SK-N-SH treated with all-trans-retinoic acid at 6 μM for 48 hours (cell line): ENCODE results near the gene AGMO.

Experiments used
- ARNTL ChIP-seq: fragments of 450-650 bp; formaldehyde crosslinking; IDR thresholded peaks from 2 replicates; pipeline ENCODE4 v1.5.0; 2020; ENCODE audit warnings: low read depth, mild to moderate bottlenecking, moderate library complexity, borderline replicate concordance
- CREB5 ChIP-seq: fragments of 250-450 bp; sonication (Bioruptor Pico); IDR thresholded peaks from 2 replicates; pipeline ENCODE4 v1.5.1; 2020; ENCODE audit warnings: low read depth, mild to moderate bottlenecking, moderate library complexity
- GLIS3 ChIP-seq: fragments of 250-450 bp; sonication (Bioruptor Pico); IDR thresholded peaks from 2 replicates; pipeline ENCODE4 v1.5.0; 2020; ENCODE audit warnings: mild to moderate bottlenecking, moderate library complexity
- ISL1 ChIP-seq: fragments of 250-450 bp; sonication (Bioruptor Pico); IDR thresholded peaks from 2 replicates; pipeline ENCODE4 v2.1.2; 2022; ENCODE audit warnings: mild to moderate bottlenecking, moderate library complexity
- OSR1 ChIP-seq: fragments of 250-450 bp; sonication (Bioruptor Pico); IDR thresholded peaks from 2 replicates; pipeline ENCODE4 v1.8.0; 2022; ENCODE audit warnings: moderate library complexity, mild to moderate bottlenecking, inconsistent platforms
- PATZ1 ChIP-seq: fragments of 250-450 bp; sonication (Bioruptor Pico); IDR thresholded peaks from 2 replicates; pipeline ENCODE4 v1.8.0; 2020; ENCODE audit warnings: mild to moderate bottlenecking, moderate library complexity, borderline replicate concordance
- PPARA ChIP-seq: fragments of 250-450 bp; sonication (Bioruptor Pico); IDR thresholded peaks from 2 replicates; pipeline ENCODE4 v1.5.0; 2020; ENCODE audit warnings: mild to moderate bottlenecking, borderline replicate concordance
- TCF4 ChIP-seq: fragments of 250-450 bp; sonication (Bioruptor Pico); IDR thresholded peaks from 2 replicates; pipeline ENCODE4 v1.8.0; 2021; ENCODE audit warnings: mild to moderate bottlenecking, moderate library complexity, borderline replicate concordance
- ZFP3 ChIP-seq: fragments of 250-450 bp; sonication (Bioruptor Pico); IDR thresholded peaks from 2 replicates; pipeline ENCODE4 v1.5.0; 2020; ENCODE audit warnings: mild to moderate bottlenecking, moderate library complexity
- ZFP30 ChIP-seq: fragments of 450-650 bp; formaldehyde crosslinking; IDR thresholded peaks from 2 replicates; pipeline ENCODE4 v1.5.0; 2022; ENCODE audit warnings: mild to moderate bottlenecking, moderate library complexity
- ZNF565 ChIP-seq: fragments of 450-650 bp; formaldehyde crosslinking; conservative IDR thresholded peaks from 2 replicates; pipeline ENCODE4 v1.5.0; 2020; ENCODE audit warnings: low read depth, mild to moderate bottlenecking, moderate library complexity
- TF ChIP-seq, protein P1 (sequence below): fragments of 250-450 bp; sonication (Bioruptor Pico); IDR thresholded peaks from 2 replicates; pipeline ENCODE4 v1.8.0; 2021; ENCODE audit warnings: low read depth, mild to moderate bottlenecking, moderate library complexity, borderline replicate concordance
- TF ChIP-seq, protein P2 (sequence below): fragments of 250-450 bp; sonication (Bioruptor Pico); IDR thresholded peaks from 2 replicates; pipeline ENCODE4 v1.5.1; 2021; ENCODE audit warnings: mild to moderate bottlenecking, moderate library complexity

- TF ChIP-seq, protein P1, sequence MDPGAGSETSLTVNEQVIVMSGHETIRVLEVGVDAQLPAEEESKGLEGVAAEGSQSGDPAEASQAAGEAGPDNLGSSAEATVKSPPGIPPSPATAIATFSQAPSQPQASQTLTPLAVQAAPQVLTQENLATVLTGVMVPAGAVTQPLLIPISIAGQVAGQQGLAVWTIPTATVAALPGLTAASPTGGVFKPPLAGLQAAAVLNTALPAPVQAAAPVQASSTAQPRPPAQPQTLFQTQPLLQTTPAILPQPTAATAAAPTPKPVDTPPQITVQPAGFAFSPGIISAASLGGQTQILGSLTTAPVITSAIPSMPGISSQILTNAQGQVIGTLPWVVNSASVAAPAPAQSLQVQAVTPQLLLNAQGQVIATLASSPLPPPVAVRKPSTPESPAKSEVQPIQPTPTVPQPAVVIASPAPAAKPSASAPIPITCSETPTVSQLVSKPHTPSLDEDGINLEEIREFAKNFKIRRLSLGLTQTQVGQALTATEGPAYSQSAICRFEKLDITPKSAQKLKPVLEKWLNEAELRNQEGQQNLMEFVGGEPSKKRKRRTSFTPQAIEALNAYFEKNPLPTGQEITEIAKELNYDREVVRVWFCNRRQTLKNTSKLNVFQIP (CRISPR knock-in tag), result no peak
- TF ChIP-seq ISL1 (CRISPR knock-in tag), result no peak
- TF ChIP-seq ZFP3 (CRISPR knock-in tag), result no peak
- TF ChIP-seq PATZ1 (CRISPR knock-in tag), result no peak
- no peak for TF ChIP-seq ZNF565 (CRISPR knock-in tag)
- TF ChIP-seq GLIS3 (CRISPR knock-in tag), result no peak
- TF ChIP-seq ARNTL (CRISPR knock-in tag), result no peak
- no peak for TF ChIP-seq OSR1
- no peak for TF ChIP-seq TCF4 (CRISPR knock-in tag)
- TF ChIP-seq, protein P2, sequence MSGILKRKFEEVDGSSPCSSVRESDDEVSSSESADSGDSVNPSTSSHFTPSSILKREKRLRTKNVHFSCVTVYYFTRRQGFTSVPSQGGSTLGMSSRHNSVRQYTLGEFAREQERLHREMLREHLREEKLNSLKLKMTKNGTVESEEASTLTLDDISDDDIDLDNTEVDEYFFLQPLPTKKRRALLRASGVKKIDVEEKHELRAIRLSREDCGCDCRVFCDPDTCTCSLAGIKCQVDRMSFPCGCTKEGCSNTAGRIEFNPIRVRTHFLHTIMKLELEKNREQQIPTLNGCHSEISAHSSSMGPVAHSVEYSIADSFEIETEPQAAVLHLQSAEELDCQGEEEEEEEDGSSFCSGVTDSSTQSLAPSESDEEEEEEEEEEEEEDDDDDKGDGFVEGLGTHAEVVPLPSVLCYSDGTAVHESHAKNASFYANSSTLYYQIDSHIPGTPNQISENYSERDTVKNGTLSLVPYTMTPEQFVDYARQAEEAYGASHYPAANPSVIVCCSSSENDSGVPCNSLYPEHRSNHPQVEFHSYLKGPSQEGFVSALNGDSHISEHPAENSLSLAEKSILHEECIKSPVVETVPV (CRISPR knock-in tag), result no peak
- no peak for TF ChIP-seq CREB5 (CRISPR knock-in tag)
- no peak for TF ChIP-seq PPARA (CRISPR knock-in tag)
- TF ChIP-seq ZFP30 (CRISPR knock-in tag), result no peak
Observed at GRCh38 chr7:15284396-15284795, 277.4 kb downstream of the AGMO start.
